ENCODE measurements around the gene NIM1K.
"Not testable (repeated sequence)": the region's sequence is repeated elsewhere in the genome, so short reads cannot be mapped to it uniquely, and the experiment has no call there.

The NIM1K gene

DNA sequence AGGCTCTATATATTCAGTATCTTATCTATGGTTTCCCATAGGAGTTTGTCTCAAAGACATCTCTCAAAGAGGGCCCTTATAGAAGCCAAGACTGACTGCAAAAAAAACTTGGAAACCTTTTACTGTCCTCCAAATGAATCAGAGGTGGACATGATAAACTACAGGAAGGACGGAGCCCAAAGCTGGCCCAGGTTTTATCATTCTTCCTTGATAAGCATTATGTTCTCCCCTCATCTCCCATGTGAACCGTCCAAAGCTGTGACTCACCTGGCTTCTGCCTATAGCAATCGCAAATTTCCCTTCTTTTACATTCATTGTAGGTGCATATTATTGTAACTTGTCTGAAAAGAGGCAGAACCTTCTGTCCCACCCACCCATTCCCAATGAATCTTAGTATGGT lies 35.0 kb upstream of the NIM1K start:
- Histone ChIP-seq H3K4me3 (ENCODE audit: low read length) (no peak overlapping the region), H2AK5ac (ENCODE audit: low read length) (no peak overlapping the region), H3K9ac (ENCODE audit: low read length) (no peak overlapping the region), H2BK5ac (ENCODE audit: low read length) (no peak overlapping the region), H3K4me2 (ENCODE audit: low read length) (no peak overlapping the region), H3K18ac (ENCODE audit: low read length) (no peak overlapping the region), H2BK15ac (replicated peaks; ENCODE audit: low read depth) (no peak overlapping the region), H3K56ac (ENCODE audit: low read length) (no peak overlapping the region), H4K5ac (ENCODE audit: low read length) (no peak overlapping the region), H3K4me1 (ENCODE audit: control insufficient read depth, low read depth, low read length) (peaks cover 8% of the 10 kb centered on the region), H3K27ac (ENCODE audit: low read depth, low read length) (no peak overlapping the region), H4K8ac (ENCODE audit: low read depth, low read length) (no peak overlapping the region), H3K36me3 (ENCODE audit: control insufficient read depth, insufficient read depth, low read length) (peaks cover 3% of the 10 kb centered on the region), H3K27me3 (ENCODE audit: insufficient read depth, low read length, poor library complexity) (no peaks in the 10 kb centered on the region), H3K79me2 (ENCODE audit: control insufficient read depth, insufficient read depth, low read length) (peaks cover 2% of the 10 kb centered on the region), H3K79me1 (ENCODE audit: low read length) (peaks cover 11% of the 10 kb centered on the region), H3K4ac (ENCODE audit: low read depth, low read length) (no peak overlapping the region), H3K23ac (ENCODE audit: low read length) (no peak overlapping the region), H2BK120ac (ENCODE audit: low read depth, low read length) (no peak overlapping the region)
- DNase-seq = no peak
- WGBS (ENCODE audit: extremely low coverage, insufficient coverage, low lambda C conversion rate) = no CpG with 5 or more reads among the region's 3 CpGs

DNA sequence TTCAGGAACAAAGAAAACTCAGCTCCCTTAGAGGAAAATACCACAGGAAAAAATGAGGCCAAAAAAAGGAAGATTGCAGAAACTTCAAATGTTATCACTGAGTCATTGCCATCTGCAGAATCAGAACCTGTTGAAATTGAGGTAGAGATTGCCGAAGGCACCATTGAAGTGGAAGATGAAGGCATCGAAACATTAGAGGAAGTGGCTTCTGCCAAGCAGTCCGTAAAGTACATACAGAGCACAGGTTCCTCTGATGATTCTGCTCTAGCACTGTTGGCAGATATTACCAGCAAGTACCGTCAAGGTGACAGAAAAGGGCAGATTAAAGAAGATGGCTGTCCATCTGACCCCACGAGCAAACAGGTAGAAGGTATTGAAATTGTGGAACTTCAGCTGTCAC lies 30.8 kb upstream of the NIM1K start:
- peaks cover 5% of the 10 kb centered on the region for H3K36me3 ChIP-seq (ENCODE audit: control insufficient read depth, insufficient read depth, low read length)
- H2BK5ac ChIP-seq (ENCODE audit: low read length) = no peak overlapping the region
- WGBS (ENCODE audit: extremely low coverage, insufficient coverage, low lambda C conversion rate) = no CpG with 5 or more reads among the region's 5 CpGs
- H3K4me2 ChIP-seq (ENCODE audit: low read length) = no peak overlapping the region
- H4K5ac ChIP-seq (ENCODE audit: low read length) = no peak overlapping the region
- H3K56ac ChIP-seq (ENCODE audit: low read length) = no peak overlapping the region
- H3K27me3 ChIP-seq (ENCODE audit: insufficient read depth, low read length, poor library complexity) = no peaks in the 10 kb centered on the region
- peaks cover 2% of the 10 kb centered on the region for H3K79me2 ChIP-seq (ENCODE audit: control insufficient read depth, insufficient read depth, low read length)
- H2BK120ac ChIP-seq (ENCODE audit: low read depth, low read length) = no peak overlapping the region
- H3K18ac ChIP-seq (ENCODE audit: low read length) = no peak overlapping the region
- no peak overlapping the region for H3K27ac ChIP-seq (ENCODE audit: low read depth, low read length)
- no peak for DNase-seq
- peaks cover 4% of the 10 kb centered on the region for H3K79me1 ChIP-seq (ENCODE audit: low read length)
- H3K4me1 ChIP-seq (ENCODE audit: control insufficient read depth, low read depth, low read length) = no peaks in the 10 kb centered on the region
- no peak overlapping the region for H3K4me3 ChIP-seq (ENCODE audit: low read length)
- no peak overlapping the region for H2BK15ac ChIP-seq (replicated peaks; ENCODE audit: low read depth)
- no peak overlapping the region for H3K9ac ChIP-seq (ENCODE audit: low read length)
- H4K8ac ChIP-seq (ENCODE audit: low read depth, low read length) = no peak overlapping the region
- H3K4ac ChIP-seq (ENCODE audit: low read depth, low read length) = no peak overlapping the region
- no peak overlapping the region for H2AK5ac ChIP-seq (ENCODE audit: low read length)
- H3K23ac ChIP-seq (ENCODE audit: low read length) = no peak overlapping the region

DNA sequence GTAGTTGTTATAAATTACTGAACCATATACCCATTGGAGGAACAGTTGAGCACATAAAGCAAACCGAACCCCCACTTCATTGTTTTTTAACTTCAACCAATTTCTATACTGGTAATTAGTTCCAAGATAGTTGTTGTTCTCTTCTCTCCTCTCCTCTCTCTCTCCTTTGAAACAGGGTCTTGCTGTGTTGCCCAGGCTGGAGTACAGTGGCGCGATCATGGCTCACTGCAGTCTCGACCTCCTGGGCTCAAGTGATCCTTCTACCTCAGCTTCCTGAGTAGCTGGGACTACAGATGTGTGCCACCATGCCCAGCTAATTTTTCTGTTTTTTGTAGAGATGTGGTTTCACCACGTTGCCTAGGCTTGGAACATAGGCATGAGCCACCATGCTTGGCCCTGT lies 27.2 kb upstream of the NIM1K start:
- H3K4me1 ChIP-seq (ENCODE audit: control insufficient read depth, low read depth, low read length); H3K27ac ChIP-seq (ENCODE audit: low read depth, low read length); H3K23ac ChIP-seq (ENCODE audit: low read length); H2BK15ac ChIP-seq (replicated peaks; ENCODE audit: low read depth); H2AK5ac ChIP-seq (ENCODE audit: low read length); H4K8ac ChIP-seq (ENCODE audit: low read depth, low read length); H4K5ac ChIP-seq (ENCODE audit: low read length); H3K56ac ChIP-seq (ENCODE audit: low read length); DNase-seq; H3K4ac ChIP-seq (ENCODE audit: low read depth, low read length); H3K79me2 ChIP-seq (ENCODE audit: control insufficient read depth, insufficient read depth, low read length); H3K4me3 ChIP-seq (ENCODE audit: low read length); H3K4me2 ChIP-seq (ENCODE audit: low read length); H2BK5ac ChIP-seq (ENCODE audit: low read length); H3K27me3 ChIP-seq (ENCODE audit: insufficient read depth, low read length, poor library complexity); H3K9ac ChIP-seq (ENCODE audit: low read length); H3K18ac ChIP-seq (ENCODE audit: low read length); H3K36me3 ChIP-seq (ENCODE audit: control insufficient read depth, insufficient read depth, low read length); H2BK120ac ChIP-seq (ENCODE audit: low read depth, low read length); H3K79me1 ChIP-seq (ENCODE audit: low read length): not testable (repeated sequence)
- no CpG with 5 or more reads among the region's 5 CpGs for WGBS (ENCODE audit: extremely low coverage, insufficient coverage, low lambda C conversion rate)

DNA sequence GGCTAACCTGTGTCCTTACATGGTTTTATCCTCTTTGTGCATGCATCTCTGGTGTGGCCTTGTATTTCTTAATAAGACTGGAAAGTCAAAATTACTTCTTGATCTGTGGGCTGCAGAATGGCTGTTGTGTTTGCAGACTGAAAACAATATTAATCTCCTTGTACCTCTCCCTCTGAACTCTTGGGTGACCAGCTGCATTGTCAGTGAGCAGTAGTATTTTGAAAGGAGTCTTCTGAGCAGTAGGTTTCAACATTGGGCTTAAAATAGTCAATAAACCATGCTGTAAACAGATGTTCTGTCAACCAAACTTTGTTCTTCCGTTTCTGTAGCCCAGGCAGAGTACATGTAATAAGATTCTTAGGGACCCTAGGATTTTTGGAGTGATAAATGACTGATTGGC lies 26.7 kb upstream of the NIM1K start:
- H4K5ac ChIP-seq (ENCODE audit: low read length) = no peak overlapping the region
- no peak for DNase-seq
- no peak overlapping the region for H3K4ac ChIP-seq (ENCODE audit: low read depth, low read length)
- no peak overlapping the region for H3K56ac ChIP-seq (ENCODE audit: low read length)
- no peak overlapping the region for H3K27ac ChIP-seq (ENCODE audit: low read depth, low read length)
- H2AK5ac ChIP-seq (ENCODE audit: low read length) = no peak overlapping the region
- H3K4me1 ChIP-seq (ENCODE audit: control insufficient read depth, low read depth, low read length) = no peaks in the 10 kb centered on the region
- no peak overlapping the region for H3K18ac ChIP-seq (ENCODE audit: low read length)
- no peak overlapping the region for H2BK5ac ChIP-seq (ENCODE audit: low read length)
- H3K4me3 ChIP-seq (ENCODE audit: low read length) = no peak overlapping the region
- H3K79me1 ChIP-seq (ENCODE audit: low read length) = peaks cover 3% of the 10 kb centered on the region
- no peak overlapping the region for H4K8ac ChIP-seq (ENCODE audit: low read depth, low read length)
- no peak overlapping the region for H3K9ac ChIP-seq (ENCODE audit: low read length)
- H2BK15ac ChIP-seq (replicated peaks; ENCODE audit: low read depth) = no peak overlapping the region
- WGBS (ENCODE audit: extremely low coverage, insufficient coverage, low lambda C conversion rate) = no CpG with 5 or more reads among the region's 1 CpG
- no peak overlapping the region for H3K23ac ChIP-seq (ENCODE audit: low read length)
- no peaks in the 10 kb centered on the region for H3K27me3 ChIP-seq (ENCODE audit: insufficient read depth, low read length, poor library complexity)
- no peak overlapping the region for H3K4me2 ChIP-seq (ENCODE audit: low read length)
- no peak overlapping the region for H2BK120ac ChIP-seq (ENCODE audit: low read depth, low read length)
- H3K79me2 ChIP-seq (ENCODE audit: control insufficient read depth, insufficient read depth, low read length) = no peaks in the 10 kb centered on the region
- H3K36me3 ChIP-seq (ENCODE audit: control insufficient read depth, insufficient read depth, low read length) = peaks cover 5% of the 10 kb centered on the region

DNA sequence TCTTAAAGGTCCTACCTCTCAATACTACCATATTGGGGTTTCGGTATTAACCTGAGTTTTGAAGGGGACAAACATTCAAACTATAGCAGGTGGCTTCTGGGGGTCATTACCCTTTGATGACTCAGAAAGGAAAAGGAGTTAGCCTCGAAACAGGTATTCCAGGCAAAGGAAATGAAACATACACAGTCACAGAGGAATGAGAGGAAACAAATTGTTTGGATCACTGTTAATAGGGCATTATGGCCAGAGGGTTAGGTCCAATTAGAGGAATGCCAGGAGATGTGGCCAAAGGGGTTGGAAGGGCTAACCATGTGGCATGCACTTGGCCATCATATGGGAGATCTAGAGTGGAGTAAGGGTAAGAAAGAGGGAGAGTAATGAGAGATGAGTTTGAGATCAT lies 23.9 kb upstream of the NIM1K start:
- no CpG with 5 or more reads among the region's 2 CpGs for WGBS (ENCODE audit: extremely low coverage, insufficient coverage, low lambda C conversion rate)
- no peak overlapping the region for H3K4me2 ChIP-seq (ENCODE audit: low read length)
- peaks cover 2% of the 10 kb centered on the region for H3K36me3 ChIP-seq (ENCODE audit: control insufficient read depth, insufficient read depth, low read length)
- H2BK5ac ChIP-seq (ENCODE audit: low read length) = no peak overlapping the region
- H4K5ac ChIP-seq (ENCODE audit: low read length) = no peak overlapping the region
- no peaks in the 10 kb centered on the region for H3K4me1 ChIP-seq (ENCODE audit: control insufficient read depth, low read depth, low read length)
- H3K23ac ChIP-seq (ENCODE audit: low read length) = no peak overlapping the region
- H2BK15ac ChIP-seq (replicated peaks; ENCODE audit: low read depth) = no peak overlapping the region
- H3K4ac ChIP-seq (ENCODE audit: low read depth, low read length) = no peak overlapping the region
- H2BK120ac ChIP-seq (ENCODE audit: low read depth, low read length) = no peak overlapping the region
- H3K4me3 ChIP-seq (ENCODE audit: low read length) = no peak overlapping the region
- H3K27me3 ChIP-seq (ENCODE audit: insufficient read depth, low read length, poor library complexity) = no peaks in the 10 kb centered on the region
- no peak overlapping the region for H3K9ac ChIP-seq (ENCODE audit: low read length)
- no peak overlapping the region for H4K8ac ChIP-seq (ENCODE audit: low read depth, low read length)
- no peak overlapping the region for H3K18ac ChIP-seq (ENCODE audit: low read length)
- H3K79me2 ChIP-seq (ENCODE audit: control insufficient read depth, insufficient read depth, low read length) = no peaks in the 10 kb centered on the region
- DNase-seq = no peak
- no peak overlapping the region for H3K56ac ChIP-seq (ENCODE audit: low read length)
- no peak overlapping the region for H2AK5ac ChIP-seq (ENCODE audit: low read length)
- no peak overlapping the region for H3K27ac ChIP-seq (ENCODE audit: low read depth, low read length)
- peaks cover 5% of the 10 kb centered on the region for H3K79me1 ChIP-seq (ENCODE audit: low read length)

DNA sequence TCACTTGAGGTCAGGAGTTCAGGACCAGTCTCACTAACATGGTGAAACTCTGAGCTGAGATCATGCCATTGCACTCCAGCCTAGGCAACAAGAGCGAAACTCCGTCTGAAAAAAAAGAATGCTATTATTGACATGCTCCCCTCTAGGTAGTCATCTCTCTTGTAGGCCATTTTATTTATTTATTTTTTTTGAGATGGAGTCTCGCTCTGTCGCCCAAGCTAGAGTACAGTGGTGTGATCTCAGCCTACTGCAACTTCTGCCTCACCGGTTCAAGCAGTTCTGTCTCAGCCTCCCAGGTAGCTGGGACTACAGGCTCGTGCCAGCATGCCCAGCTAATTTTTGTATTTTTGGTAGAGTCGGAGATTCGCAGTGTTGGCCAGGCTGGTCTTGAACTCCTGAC lies 20.6 kb upstream of the NIM1K start:
- Histone ChIP-seq H3K79me2 (ENCODE audit: control insufficient read depth, insufficient read depth, low read length) (no peaks in the 10 kb centered on the region), H2BK5ac (ENCODE audit: low read length) (no peak overlapping the region), H2BK15ac (replicated peaks; ENCODE audit: low read depth) (no peak overlapping the region), H4K5ac (ENCODE audit: low read length) (no peak overlapping the region), H3K36me3 (ENCODE audit: control insufficient read depth, insufficient read depth, low read length) (peaks cover 3% of the 10 kb centered on the region), H3K56ac (ENCODE audit: low read length) (no peak overlapping the region), H4K8ac (ENCODE audit: low read depth, low read length) (no peak overlapping the region), H3K4me1 (ENCODE audit: control insufficient read depth, low read depth, low read length) (no peaks in the 10 kb centered on the region), H3K4ac (ENCODE audit: low read depth, low read length) (no peak overlapping the region), H3K4me3 (ENCODE audit: low read length) (no peak overlapping the region), H2AK5ac (ENCODE audit: low read length) (no peak overlapping the region), H2BK120ac (ENCODE audit: low read depth, low read length) (no peak overlapping the region), H3K18ac (ENCODE audit: low read length) (no peak overlapping the region), H3K27ac (ENCODE audit: low read depth, low read length) (no peak overlapping the region), H3K23ac (ENCODE audit: low read length) (no peak overlapping the region), H3K9ac (ENCODE audit: low read length) (no peak overlapping the region), H3K27me3 (ENCODE audit: insufficient read depth, low read length, poor library complexity) (no peaks in the 10 kb centered on the region), H3K79me1 (ENCODE audit: low read length) (peaks cover 5% of the 10 kb centered on the region), H3K4me2 (ENCODE audit: low read length) (no peak overlapping the region)
- no peak for DNase-seq
- no CpG with 5 or more reads among the region's 8 CpGs for WGBS (ENCODE audit: extremely low coverage, insufficient coverage, low lambda C conversion rate)

All from mesendoderm (in vitro differentiated cells).